Suppressor macrophage treated with lipopolysaccharide for 4 hours (primary cell): ENCODE data around the gene MACF1.
"Not testable (repeated sequence)": the region's sequence is repeated elsewhere in the genome, so short reads cannot be mapped to it uniquely, and the experiment has no call there.

Source experiments
- DNase-seq: peaks from one replicate; pipeline ENCODE4 v3.0.0-alpha.2; 2020

MACF1 gene

DNA sequence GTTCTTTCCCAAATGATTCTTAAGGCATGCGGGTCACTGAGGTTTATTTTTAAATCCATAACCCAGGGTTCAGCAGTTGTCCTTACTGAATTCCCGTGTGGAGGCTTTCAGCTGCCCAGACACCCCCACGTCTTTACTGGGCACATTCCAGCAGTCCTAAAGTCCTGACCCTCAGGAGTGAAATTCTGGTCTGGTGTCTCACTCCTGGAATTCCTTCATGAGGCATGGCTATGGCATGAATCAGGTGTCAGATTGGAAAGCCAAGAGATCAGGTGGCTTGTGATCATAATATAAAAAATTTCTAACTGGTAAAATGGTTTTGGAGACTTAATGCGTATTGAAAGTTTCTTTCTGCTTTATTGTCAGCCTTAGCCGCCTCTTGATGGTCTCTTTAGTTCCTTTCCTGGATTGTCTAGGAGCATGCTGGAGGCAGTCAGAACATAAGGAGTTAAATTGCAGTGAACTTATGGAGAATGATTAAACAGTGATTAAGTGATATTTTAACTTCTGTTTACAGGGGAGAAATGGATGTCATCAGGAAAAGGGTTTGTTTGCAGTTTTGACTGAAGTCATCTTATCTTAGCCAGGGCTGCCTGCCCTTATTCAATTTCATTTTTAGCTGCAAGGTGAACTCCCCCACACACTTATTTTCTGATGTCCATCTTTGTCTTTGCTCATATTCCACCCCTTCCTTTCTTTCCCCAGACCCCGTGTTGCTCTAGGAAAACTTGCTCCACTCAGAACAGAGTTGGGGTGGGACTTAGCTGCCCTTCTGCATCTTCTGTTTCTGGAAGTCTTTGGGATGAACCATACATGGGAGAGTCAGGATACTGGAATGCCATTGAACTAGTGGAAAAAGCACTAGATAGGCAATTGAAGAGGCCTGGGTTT is 25.7 kb upstream of the MACF1 start:
- DNase-seq, result no peak

DNA sequence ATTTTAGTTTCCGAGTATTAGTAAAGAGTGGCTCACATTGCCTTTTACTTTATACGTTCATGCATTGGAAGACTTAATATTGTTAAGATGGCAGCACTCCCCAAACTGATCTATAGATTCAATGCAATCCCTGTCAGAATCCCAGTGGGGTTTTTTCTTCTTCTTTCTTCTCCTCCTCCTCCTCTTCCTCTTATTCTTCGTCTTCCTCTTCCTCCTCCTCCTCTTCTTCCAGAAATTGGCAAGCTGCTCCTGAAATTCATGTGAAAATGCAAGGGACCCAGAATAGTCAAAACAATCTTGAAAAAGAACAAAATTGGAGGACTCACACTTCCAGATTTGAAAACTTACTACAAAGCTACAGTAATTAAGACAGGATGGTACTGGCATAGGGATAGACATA is 23.2 kb upstream of the MACF1 start:
- no peak for DNase-seq

- DNase-seq, result no peak
These were observed 21.7 kb upstream of the MACF1 start for GRCh38 chr1:39182804-39183203.

GRCh38 chr1:39183503-39184353 is 20.8 kb upstream of the MACF1 start:
- peak; percentile 76 for DNase-seq

DNA sequence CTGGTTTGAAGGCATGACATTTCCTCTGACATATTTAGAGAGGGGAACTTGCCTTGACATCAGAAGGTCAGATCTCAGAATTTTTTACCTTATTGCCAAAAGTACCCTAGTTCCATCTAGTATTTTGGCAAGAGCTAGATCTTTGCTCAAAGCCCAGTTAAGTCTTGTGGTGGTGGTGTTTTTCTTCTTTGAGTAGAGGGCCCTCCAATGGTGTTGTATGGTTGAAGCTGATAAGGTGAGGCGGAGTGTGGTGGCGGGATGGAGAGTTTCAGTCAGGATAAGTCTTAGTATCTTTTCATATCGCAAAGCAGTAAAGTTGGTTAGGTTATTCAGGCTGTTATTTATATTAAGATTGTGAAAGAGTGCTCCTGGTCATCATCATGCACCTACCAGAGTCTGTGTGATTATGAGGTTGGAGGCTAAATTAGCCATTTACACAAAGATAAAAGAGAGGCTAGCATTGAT is 20.1 kb upstream of the MACF1 start:
- DNase-seq, result no peak

DNA sequence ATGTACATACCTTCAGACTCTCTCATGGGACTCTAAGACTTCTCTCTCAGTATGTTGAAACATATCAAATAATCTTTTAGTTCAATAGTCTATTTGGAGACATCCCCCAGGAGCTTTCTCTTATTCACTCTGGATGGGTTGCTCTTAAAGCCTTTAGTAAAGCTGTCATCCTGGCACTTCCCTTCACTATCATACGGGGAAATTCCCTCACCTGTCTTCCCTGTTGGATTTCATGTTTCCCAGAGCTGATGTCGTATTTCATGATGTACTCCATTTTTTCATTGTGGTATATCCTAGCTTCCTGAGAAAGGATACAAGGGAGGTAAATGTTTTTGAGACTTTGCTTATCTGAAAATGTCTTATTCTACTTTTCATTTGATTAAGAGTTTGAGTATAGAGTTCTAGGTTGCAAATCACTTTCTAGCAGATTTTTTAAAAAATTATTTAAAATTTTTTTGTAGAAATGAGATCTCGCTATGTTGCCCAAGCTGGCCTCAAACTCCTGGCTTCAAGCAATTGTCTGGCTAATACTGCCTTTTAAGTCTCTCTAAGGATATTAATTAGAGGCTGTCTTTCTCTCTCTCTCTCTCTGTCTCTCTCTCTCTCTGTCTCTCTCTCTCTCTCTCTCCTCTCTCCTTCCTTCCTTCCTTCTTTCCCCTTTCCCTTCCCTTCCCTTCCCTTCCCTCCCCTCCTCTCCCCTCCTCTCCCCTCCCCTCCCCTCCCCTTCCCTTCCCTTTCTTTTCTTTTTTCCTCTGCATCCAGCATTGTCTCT is 17.0 kb upstream of the MACF1 start:
- DNase-seq, result no peak

DNA sequence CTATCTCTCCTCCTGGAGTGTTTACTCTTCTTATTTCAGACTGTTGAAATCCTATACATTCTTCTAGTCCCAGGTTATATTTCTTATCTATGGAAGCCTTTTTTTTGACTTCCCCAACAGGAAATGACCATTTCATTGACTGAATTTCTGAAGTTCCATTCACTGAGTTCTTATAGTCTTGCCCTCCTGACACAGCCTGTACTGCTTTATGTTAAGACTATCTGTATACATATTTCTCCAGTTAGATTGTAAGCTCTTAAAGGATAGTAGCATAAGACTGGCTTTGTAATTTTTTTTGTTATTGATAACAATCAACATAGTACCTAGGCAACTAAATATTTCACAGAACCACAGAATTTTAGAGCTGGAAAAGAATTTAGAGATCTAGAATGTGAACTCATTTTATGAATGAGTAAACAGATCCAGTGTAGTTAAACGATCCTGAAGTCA is 14.9 kb upstream of the MACF1 start:
- no peak for DNase-seq

DNA sequence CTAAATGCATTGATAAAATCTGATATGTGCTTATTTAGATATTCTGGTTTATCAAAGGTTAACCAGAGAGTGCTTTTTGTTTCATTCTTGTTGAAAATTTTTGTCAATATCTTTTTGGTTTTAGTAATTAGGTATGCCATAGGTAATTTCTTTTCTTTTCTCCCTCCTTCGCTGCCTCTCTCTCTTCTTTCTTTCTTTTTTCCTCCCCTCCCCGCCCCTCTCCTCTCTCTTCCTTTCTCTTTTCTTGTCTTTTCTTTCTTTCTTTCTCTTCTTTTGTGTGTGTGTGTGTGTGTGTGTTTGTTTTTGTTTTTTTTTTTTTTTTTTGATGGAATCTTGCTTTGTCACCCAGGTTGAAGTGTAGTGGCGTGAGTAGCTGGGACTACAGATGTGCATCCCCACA is 14.4 kb upstream of the MACF1 start:
- DNase-seq, result no peak

GRCh38 chr1:39194398-39195051 is 10.0 kb upstream of the MACF1 start:
- DNase-seq, result no peak

GRCh38 chr1:39195166-39196111 is 9.1 kb upstream of the MACF1 start:
- DNase-seq, result no peak

- DNase-seq, result peak; percentile 78
These were observed 8.0 kb upstream of the MACF1 start for GRCh38 chr1:39196244-39197215.

DNA sequence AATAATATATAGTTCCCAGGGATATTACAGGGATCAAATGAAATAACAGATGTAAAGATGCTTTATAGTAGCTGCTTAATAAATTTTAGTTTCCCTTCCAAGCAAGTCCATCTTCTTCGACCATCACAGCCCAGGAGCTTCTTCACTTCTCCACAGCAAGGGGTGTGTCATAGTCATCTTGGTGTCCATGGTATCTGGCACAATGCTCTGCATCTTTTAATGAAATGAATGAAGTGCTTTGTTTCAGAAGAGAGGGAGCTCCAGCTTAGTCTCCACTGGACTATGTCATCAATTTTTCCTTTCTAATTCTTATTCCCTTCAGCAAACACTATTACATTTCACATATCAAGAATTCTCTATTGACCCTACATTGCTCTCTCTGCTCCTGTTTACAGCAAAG is 4.9 kb upstream of the MACF1 start:
- DNase-seq, result no peak

- peak; percentile 83 for DNase-seq
These were observed 746 bp downstream of the MACF1 start for GRCh38 chr1:39205102-39205780.

DNA sequence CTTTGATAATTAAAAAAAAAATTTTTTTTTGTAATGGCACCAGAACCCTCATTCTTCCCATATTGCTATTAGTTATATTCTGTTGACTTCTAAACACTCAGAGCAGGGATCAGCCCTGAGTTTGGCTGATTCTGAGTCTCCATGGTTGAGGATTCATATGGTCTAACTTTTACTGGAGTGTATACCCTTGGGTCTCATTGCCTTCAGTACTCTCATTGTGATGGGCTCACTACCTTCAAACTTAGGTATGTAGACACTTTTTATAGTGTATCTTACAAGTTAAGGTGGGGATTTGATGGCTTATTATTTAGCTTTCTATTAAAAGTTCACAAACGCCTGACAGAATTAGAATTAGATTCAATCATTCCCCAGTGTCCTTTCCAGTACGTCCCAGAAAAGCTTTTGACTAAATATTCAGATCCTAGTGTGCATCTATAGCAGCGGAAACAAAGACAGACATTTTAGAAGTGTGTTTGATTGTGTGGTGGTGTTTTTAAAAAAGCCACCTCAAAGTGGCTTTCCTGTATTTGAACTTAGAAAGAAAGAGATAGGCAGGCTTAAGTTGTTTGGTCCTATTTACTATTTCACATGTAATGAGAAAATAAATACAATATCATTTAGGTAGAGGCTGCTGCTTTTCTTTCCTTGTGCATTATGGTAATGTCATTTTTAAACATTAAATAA is 1.4 kb downstream of the MACF1 start:
- DNase-seq, result no peak

DNA sequence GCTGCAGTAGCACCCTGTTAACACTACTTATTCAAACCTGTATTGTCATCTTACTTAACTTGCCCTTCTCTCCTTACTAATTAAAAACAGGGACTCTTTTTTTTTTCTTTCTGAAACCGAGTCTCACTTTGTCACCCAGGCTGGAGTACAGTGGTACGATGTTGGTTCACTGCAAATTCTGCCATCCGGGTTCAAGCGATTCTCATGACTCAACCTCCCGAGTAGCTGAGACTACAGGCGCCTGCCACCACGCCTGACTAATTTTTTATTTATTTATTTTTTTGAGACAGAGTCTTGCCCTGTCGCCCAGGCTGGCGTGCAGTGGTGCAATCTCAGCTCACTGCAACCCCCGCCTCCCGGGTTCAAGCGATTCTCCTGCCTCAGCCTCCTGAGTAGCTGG is 3.9 kb downstream of the MACF1 start:
- DNase-seq, result not testable (repeated sequence)

DNA sequence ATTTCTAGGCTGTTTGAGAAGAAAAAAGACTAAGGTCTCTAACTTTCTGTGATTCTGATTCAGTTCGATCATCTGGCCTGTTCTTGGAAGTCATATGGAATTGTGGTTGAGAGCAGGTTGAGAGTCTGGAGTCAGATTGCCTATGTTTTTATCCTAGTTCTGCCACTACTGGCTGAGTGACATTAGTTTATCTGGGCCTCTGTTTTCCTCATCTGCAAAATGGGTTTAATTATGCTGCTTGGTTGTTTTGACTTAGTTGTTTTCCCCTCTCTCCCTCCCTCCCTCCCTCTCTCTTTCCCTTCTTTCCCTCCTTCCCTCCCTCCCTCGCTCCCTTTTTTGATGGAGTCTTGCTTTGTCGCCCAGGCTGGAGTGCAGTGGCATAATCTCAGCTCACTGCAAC is 6.2 kb downstream of the MACF1 start:
- no peak for DNase-seq

DNA sequence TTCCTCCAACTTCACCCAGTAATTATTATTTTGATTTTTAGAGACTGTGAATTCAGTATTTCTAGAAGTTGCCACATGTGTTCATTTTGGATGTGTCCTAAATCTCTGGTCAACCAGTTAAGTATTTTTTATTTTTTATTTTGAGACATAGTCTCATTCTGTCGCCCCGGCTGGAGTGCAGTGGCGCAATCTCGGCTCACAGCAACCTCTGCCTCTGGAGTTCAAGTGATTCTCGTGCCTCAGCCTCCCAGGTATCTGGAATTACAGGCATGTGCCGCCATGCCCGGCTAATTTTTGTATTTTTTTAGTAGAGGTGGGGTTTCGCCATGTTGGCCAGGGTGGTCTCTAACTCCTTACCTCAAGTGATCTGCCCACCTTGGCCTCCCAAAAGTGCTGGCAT is 8.0 kb downstream of the MACF1 start:
- no peak for DNase-seq

DNA sequence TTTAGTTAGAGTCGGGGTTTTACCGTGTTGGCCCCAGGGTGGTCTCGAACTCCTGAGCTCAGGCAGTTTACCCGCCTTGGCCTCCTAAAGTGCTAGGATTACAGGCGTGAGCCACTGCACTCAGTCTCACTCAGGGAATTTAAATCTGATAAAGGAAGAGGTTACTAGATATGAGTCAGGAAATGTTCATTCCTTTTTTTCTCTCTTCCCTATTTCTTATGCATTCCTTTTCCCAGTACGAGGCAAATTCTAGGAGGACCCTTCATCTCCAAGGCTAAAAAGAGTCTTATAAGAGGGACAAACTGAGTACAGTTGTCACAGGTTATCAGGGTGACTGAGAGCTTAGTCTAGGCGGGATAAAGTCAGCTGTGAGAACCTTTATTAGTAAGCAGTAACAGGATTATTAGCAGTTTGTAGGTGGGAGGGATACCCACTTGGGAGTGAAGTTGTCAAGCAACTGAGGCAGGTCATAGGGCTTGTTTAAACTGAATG is 9.1 kb downstream of the MACF1 start:
- no peak for DNase-seq
